ENCODE data around the gene NEURL2. TPM values are rescaled to one million over a fixed set of nuclear protein-coding genes. Genes with fewer than 3 reads are reported as not detected.
A peak's percentile ranks its signal among the peaks of the same experiment; 100 is the strongest.

NEURL2 gene
- total and polyA plus RNA-seq, 4 donors: 3.7 to 14.5 (median 5.2) TPM

DNA sequence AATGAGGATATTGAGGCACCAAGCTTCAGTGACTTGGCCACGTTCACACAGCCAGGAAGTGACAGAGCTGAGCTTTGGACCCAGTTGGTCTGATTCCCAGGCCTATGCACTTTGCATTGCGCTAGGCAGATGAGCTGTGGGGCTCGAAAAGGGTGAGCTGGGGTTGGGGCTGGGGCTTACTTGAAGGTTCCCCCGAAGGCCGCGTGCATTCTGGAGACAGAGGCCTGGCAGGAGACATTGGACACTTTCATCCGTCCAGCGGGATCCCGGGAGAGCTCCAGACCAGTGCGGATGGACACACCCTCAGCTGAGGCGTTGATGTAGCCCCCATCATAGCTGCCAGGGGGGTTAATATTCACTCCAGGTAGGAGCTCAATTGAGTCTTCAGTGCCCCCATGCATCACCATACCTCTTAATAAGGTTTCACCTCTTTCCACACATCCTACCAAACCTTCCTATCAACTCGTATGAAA lies 18.4 kb upstream of the NEURL2 start:
- no peak for TF ChIP-seq EGR1 (IDR thresholded peaks at IDR 0.05; ENCODE audit: low read depth in 2 of 2)
- TF ChIP-seq HNF4A (conservative IDR thresholded peaks at IDR 0.05): peak; percentile 43 to 52
- no peak for TF ChIP-seq REST (IDR thresholded peaks at IDR 0.05)
- TF ChIP-seq TAF1 (conservative IDR thresholded peaks at IDR 0.05): no peak
- Histone ChIP-seq H3K36me3 (ENCODE audit: control insufficient read depth in 4 of 4, insufficient read depth in 3 of 4, low read depth in 1 of 4, low read length in 3 of 4) (no peaks in the 10 kb centered on the region), H3K4me3 (ENCODE audit: low read depth in 1 of 3, low read length in 3 of 3) (no peak overlapping the region), H3K9me3 (ENCODE audit: control insufficient read depth in 4 of 4, low read length in 3 of 4) (no peaks in the 10 kb centered on the region), H3K4me1 (ENCODE audit: control insufficient read depth in 4 of 4, insufficient read depth in 4 of 4, low read length in 3 of 4) (peaks cover 0 to 3% (median 0%) of the 10 kb centered on the region in 4 donors), H3K27ac (ENCODE audit: low read depth in 1 of 2, low read length in 2 of 2) (no peak overlapping the region), H3K9ac (ENCODE audit: low read depth in 1 of 2, low read length in 2 of 2) (no peak overlapping the region), H3K27me3 (ENCODE audit: control insufficient read depth in 4 of 4, insufficient read depth in 4 of 4, low read length in 3 of 4) (no peaks in the 10 kb centered on the region)
- 78% methylated on average over 12 of the region's 12 CpGs for WGBS
- DNase-seq (ENCODE audit: low spot score): no peak

GRCh38 chr20:45908084-45908483 lies 17.1 kb upstream of the NEURL2 start:
- TF ChIP-seq GABPA (IDR thresholded peaks at IDR 0.05 in 1 of 2, conservative IDR thresholded peaks at IDR 0.05 in 1 of 2): no peak
- TF ChIP-seq, protein P1, sequence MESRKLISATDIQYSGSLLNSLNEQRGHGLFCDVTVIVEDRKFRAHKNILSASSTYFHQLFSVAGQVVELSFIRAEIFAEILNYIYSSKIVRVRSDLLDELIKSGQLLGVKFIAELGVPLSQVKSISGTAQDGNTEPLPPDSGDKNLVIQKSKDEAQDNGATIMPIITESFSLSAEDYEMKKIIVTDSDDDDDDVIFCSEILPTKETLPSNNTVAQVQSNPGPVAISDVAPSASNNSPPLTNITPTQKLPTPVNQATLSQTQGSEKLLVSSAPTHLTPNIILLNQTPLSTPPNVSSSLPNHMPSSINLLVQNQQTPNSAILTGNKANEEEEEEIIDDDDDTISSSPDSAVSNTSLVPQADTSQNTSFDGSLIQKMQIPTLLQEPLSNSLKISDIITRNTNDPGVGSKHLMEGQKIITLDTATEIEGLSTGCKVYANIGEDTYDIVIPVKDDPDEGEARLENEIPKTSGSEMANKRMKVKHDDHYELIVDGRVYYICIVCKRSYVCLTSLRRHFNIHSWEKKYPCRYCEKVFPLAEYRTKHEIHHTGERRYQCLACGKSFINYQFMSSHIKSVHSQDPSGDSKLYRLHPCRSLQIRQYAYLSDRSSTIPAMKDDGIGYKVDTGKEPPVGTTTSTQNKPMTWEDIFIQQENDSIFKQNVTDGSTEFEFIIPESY (IDR thresholded peaks at IDR 0.05): no peak
- TF ChIP-seq HNF4G (IDR thresholded peaks at IDR 0.05): no peak
- TF ChIP-seq RAD21 (IDR thresholded peaks at IDR 0.05): no peak
- TF ChIP-seq, protein P2, sequence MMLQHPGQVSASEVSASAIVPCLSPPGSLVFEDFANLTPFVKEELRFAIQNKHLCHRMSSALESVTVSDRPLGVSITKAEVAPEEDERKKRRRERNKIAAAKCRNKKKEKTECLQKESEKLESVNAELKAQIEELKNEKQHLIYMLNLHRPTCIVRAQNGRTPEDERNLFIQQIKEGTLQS (IDR thresholded peaks at IDR 0.05): no peak
- TF ChIP-seq EGR1 (IDR thresholded peaks at IDR 0.05; ENCODE audit: low read depth in 2 of 2): no peak
- TF ChIP-seq FOXA1 (IDR thresholded peaks at IDR 0.05): no peak
- no peak for TF ChIP-seq YY1 (IDR thresholded peaks at IDR 0.05)
- no peak for TF ChIP-seq HNF4A (conservative IDR thresholded peaks at IDR 0.05)
- TF ChIP-seq RXRA (IDR thresholded peaks at IDR 0.05): no peak
- no peak for TF ChIP-seq REST (IDR thresholded peaks at IDR 0.05)
- TF ChIP-seq, protein P3, sequence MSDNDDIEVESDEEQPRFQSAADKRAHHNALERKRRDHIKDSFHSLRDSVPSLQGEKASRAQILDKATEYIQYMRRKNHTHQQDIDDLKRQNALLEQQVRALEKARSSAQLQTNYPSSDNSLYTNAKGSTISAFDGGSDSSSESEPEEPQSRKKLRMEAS (IDR thresholded peaks at IDR 0.05): no peak
- no peak for TF ChIP-seq SP1 (IDR thresholded peaks at IDR 0.05)
- no peak for TF ChIP-seq CTCF (IDR thresholded peaks at IDR 0.05; ENCODE audit: low read depth, low read length, missing input control)
- TF ChIP-seq TAF1 (conservative IDR thresholded peaks at IDR 0.05): no peak
- no peak for TF ChIP-seq FOXA2 (IDR thresholded peaks at IDR 0.05)
- no peak for TF ChIP-seq JUND (IDR thresholded peaks at IDR 0.05)
- no peak for TF ChIP-seq NR2F2 (IDR thresholded peaks at IDR 0.05)
- Histone ChIP-seq H3K9ac (ENCODE audit: low read depth in 1 of 2, low read length in 2 of 2) (no peak overlapping the region), H3K36me3 (ENCODE audit: control insufficient read depth in 4 of 4, insufficient read depth in 3 of 4, low read depth in 1 of 4, low read length in 3 of 4) (no peaks in the 10 kb centered on the region), H3K4me1 (ENCODE audit: control insufficient read depth in 4 of 4, insufficient read depth in 4 of 4, low read length in 3 of 4) (peaks cover 0 to 3% (median 0%) of the 10 kb centered on the region in 4 donors), H3K27ac (ENCODE audit: low read depth in 1 of 2, low read length in 2 of 2) (no peak overlapping the region), H3K4me3 (ENCODE audit: low read depth in 1 of 3, low read length in 3 of 3) (no peak overlapping the region), H3K27me3 (ENCODE audit: control insufficient read depth in 4 of 4, insufficient read depth in 4 of 4, low read length in 3 of 4) (no peaks in the 10 kb centered on the region), H3K9me3 (ENCODE audit: control insufficient read depth in 4 of 4, low read length in 3 of 4) (no peaks in the 10 kb centered on the region)
- 97% methylated on average over 2 of the region's 2 CpGs for WGBS
- DNase-seq (ENCODE audit: low spot score): no peak
